Common myeloid progenitor, CD34-positive (primary cell): Measurements from ENCODE around the gene OSCP1. TPM values are rescaled to one million over a fixed set of nuclear protein-coding genes. Genes with fewer than 3 reads are reported as not detected.
"Not testable (repeated sequence)": the region's sequence is repeated elsewhere in the genome, so short reads cannot be mapped to it uniquely, and the experiment has no call there.

Experiments used
- CTCF ChIA-PET: fragments of 350-600 bp; sonication (Branson Sonifier 250); formaldehyde crosslinking; loops from one replicate; lab custom pipeline; 2021; ENCODE audit warnings: antibody characterized with exemption; lab: Charles Lee
- POLR2A ChIA-PET: fragments of 350-600 bp; sonication (Branson Sonifier 250); formaldehyde crosslinking; loops from one replicate; lab custom pipeline; 2021; ENCODE audit warnings: antibody characterized with exemption; lab: Charles Lee
- DNase-seq, 3 donors: peaks; one replicate each; pipeline versions ENCODE4 v3.0.0 to v3.0.0-alpha.2; 2013
- H3K27ac ChIP-seq, 2 experiments: 1 replicate in 1 of 2; 2 replicates in 1 of 2; pipeline ENCODE4 v1.7.0; 2013; ENCODE audit warnings: inconsistent platforms in 2 of 2, low read length in 2 of 2, mild to moderate bottlenecking in 2 of 2, low read depth in 1 of 2, moderate library complexity in 1 of 2; ENCODE audit not compliant: severe bottlenecking in 2 of 2, insufficient read depth in 1 of 2, poor library complexity in 1 of 2
- H3K27me3 ChIP-seq, 5 experiments: replicated peaks in 2 of 5; 1 replicate in 3 of 5; 2 replicates in 2 of 5; pipeline versions ENCODE4 v1.6.1 to v1.7.0; 2013; ENCODE audit warnings: low read length in 4 of 5, mild to moderate bottlenecking in 2 of 5, moderate library complexity in 2 of 5, inconsistent platforms in 1 of 5; ENCODE audit not compliant: insufficient read depth in 5 of 5, control insufficient read depth in 4 of 5
- H3K36me3 ChIP-seq, 4 experiments: 1 replicate in 2 of 4; 2 replicates in 2 of 4; pipeline versions ENCODE4 v1.6.1 to v1.7.0; 2013; ENCODE audit warnings: low read length in 3 of 4, control low read depth in 1 of 4, mild to moderate bottlenecking in 1 of 4; ENCODE audit not compliant: control insufficient read depth in 4 of 4, insufficient read depth in 4 of 4
- H3K4me1 ChIP-seq, 4 experiments: 1 replicate in 3 of 4; 2 replicates in 1 of 4; pipeline versions ENCODE4 v1.6.1 to v1.7.1; 2013; ENCODE audit warnings: low read length in 3 of 4, mild to moderate bottlenecking in 3 of 4, control low read depth in 1 of 4, inconsistent platforms in 1 of 4, moderate library complexity in 1 of 4; ENCODE audit not compliant: control insufficient read depth in 4 of 4, insufficient read depth in 4 of 4; ENCODE audit errors: control extremely low read depth in 1 of 4
- H3K4me3 ChIP-seq, 7 experiments: 1 replicate in 4 of 7; 2 replicates in 3 of 7; pipeline versions ENCODE4 v1.5.1 to v1.7.0; 2013; ENCODE audit warnings: mild to moderate bottlenecking in 7 of 7, low read length in 6 of 7, moderate library complexity in 6 of 7, inconsistent platforms in 2 of 7, low read depth in 2 of 7, control low read depth in 1 of 7; ENCODE audit not compliant: insufficient read depth in 4 of 7, control insufficient read depth in 1 of 7; ENCODE audit errors: extremely low read depth in 1 of 7
- H3K9me3 ChIP-seq, 5 experiments: 1 replicate in 4 of 5; 2 replicates in 1 of 5; pipeline versions ENCODE4 v1.6.1 to v1.7.1; 2013; ENCODE audit warnings: low read length in 4 of 5, mild to moderate bottlenecking in 2 of 5, inconsistent platforms in 1 of 5, low read depth in 1 of 5, moderate library complexity in 1 of 5; ENCODE audit not compliant: control insufficient read depth in 4 of 5, insufficient read depth in 2 of 5; ENCODE audit errors: control extremely low read depth in 1 of 5
- WGBS: methylation state at CpG from one replicate; pipeline ENCODE4 v1.1.5; 2013; ENCODE audit not compliant: insufficient coverage; 5-methylcytosine and 5-hydroxymethylcytosine counted together
- polyA plus RNA-seq: library from polyadenylated mRNA; unstranded; fragments of 120-200 nt; gene quantifications from one replicate; pipeline ENCODE4 v1.2.1, GENCODE V29; 2013

OSCP1 gene
- 3.8 TPM for polyA plus RNA-seq

GRCh38 chr1:36450270-36450918 is at the start of gene OSCP1:
Gene OSCP1 (minus strand): TSS chr1:36450451. CDS start chr1:36450369, 82 bp downstream.
- H3K27ac ChIP-seq, result peak within 1 kb of the TSS; percentile 62 to 82
- peaks cover 0 to 38% (median 24%) of the 10 kb centered on the region in 4 experiments for H3K4me1 ChIP-seq
- peak; percentile 89 to 91 (median 91) for DNase-seq
- POLR2A ChIA-PET, result interaction anchor here (1.1 kb wide), 1 partner anchor 9 kb away, joined by 3 read pairs; no protein-coding TSS in a partner anchor
- H3K27me3 ChIP-seq, result no peaks in the 10 kb centered on the region
- no peaks in the 10 kb centered on the region for H3K9me3 ChIP-seq
- CTCF ChIA-PET, result interaction anchor here (0.8 to 1.7 kb wide), 3 partner anchors 11 to 66 kb away, joined by 3 to 9 read pairs (median 3); partner anchors contain the start of gene LSM10
- H3K4me3 ChIP-seq, result peak within 1 kb of the TSS; percentile 49 to 76 (median 70)
- WGBS, result 1% methylated on average over 47 of the region's 48 CpGs
- peaks cover 2 to 16% (median 11%) of the 10 kb centered on the region in 4 experiments for H3K36me3 ChIP-seq

- Histone ChIP-seq H3K36me3 (no peaks in the 10 kb centered on the region), H3K9me3 (no peaks in the 10 kb centered on the region), H3K27me3 (no peaks in the 10 kb centered on the region), H3K4me3 (no peak overlapping the region), H3K4me1 (peaks cover 0 to 12% (median 10%) of the 10 kb centered on the region in 4 experiments), H3K27ac (no peak overlapping the region)
- ChIA-PET POLR2A (no interaction called here), CTCF (interaction anchor here (3.1 kb wide), 1 partner anchor 19 kb away, joined by 10 read pairs; no protein-coding TSS in a partner anchor)
- no peak for DNase-seq
- no CpG with 5 or more reads among the region's 2 CpGs for WGBS
Observed at GRCh38 chr1:36497207-36497606, 47.0 kb upstream of the OSCP1 start.

- 90% methylated on average over 5 of the region's 5 CpGs for WGBS
- POLR2A ChIA-PET, result no interaction called here
- CTCF ChIA-PET, result interaction anchor here (1.0 to 3.1 kb wide), 2 partner anchors 9 to 21 kb away, joined by 3 to 10 read pairs; no protein-coding TSS in a partner anchor
- Histone ChIP-seq H3K27ac (no peak overlapping the region), H3K9me3 (no peaks in the 10 kb centered on the region), H3K36me3 (no peaks in the 10 kb centered on the region), H3K27me3 (no peaks in the 10 kb centered on the region), H3K4me1 (peaks cover 0 to 19% (median 15%) of the 10 kb centered on the region in 4 experiments), H3K4me3 (no peak overlapping the region)
- DNase-seq, result no peak
Observed at GRCh38 chr1:36494971-36495370, 44.7 kb upstream of the OSCP1 start.

GRCh38 chr1:36493524-36493923 is 43.3 kb upstream of the OSCP1 start:
- Histone ChIP-seq H3K27ac (no peak overlapping the region), H3K4me1 (peaks cover 0 to 27% (median 19%) of the 10 kb centered on the region in 4 experiments), H3K36me3 (no peaks in the 10 kb centered on the region), H3K9me3 (no peaks in the 10 kb centered on the region), H3K4me3 (no peak overlapping the region), H3K27me3 (no peaks in the 10 kb centered on the region)
- ChIA-PET POLR2A (no interaction called here), CTCF (interaction anchor here (1.0 to 2.2 kb wide), 2 partner anchors 14 to 21 kb away, joined by 4 to 8 read pairs; no protein-coding TSS in a partner anchor)
- DNase-seq, result no peak
- WGBS, result 94% methylated on average over 9 of the region's 9 CpGs

GRCh38 chr1:36492491-36492890 is 42.2 kb upstream of the OSCP1 start:
- peak; percentile 67 to 91 (median 84) for DNase-seq
- POLR2A ChIA-PET, result interaction anchor here (0.6 to 1.0 kb wide), 3 partner anchors 10 to 962 kb away, joined by 3 to 6 read pairs (median 3); partner anchors contain the start of genes CSF3R and MRPS15
- Histone ChIP-seq H3K4me1 (peaks cover 0 to 29% (median 20%) of the 10 kb centered on the region in 4 experiments), H3K36me3 (no peaks in the 10 kb centered on the region), H3K9me3 (no peaks in the 10 kb centered on the region), H3K4me3 (peak overlapping the region in 3 of 7 experiments; percentile 0 to 26 (median 0)), H3K27me3 (no peaks in the 10 kb centered on the region), H3K27ac (no peak overlapping the region)
- CTCF ChIA-PET, result interaction anchor here (1.0 to 2.2 kb wide), 5 partner anchors 13 to 28 kb away, joined by 3 to 8 read pairs (median 4); partner anchors contain the start of gene MRPS15
- WGBS, result 10% methylated on average over 7 of the region's 9 CpGs

GRCh38 chr1:36489258-36490051 is 39.2 kb upstream of the OSCP1 start:
- H3K27me3 ChIP-seq, H3K36me3 ChIP-seq, H3K27ac ChIP-seq, H3K4me3 ChIP-seq, DNase-seq, POLR2A ChIA-PET, H3K9me3 ChIP-seq: not testable (repeated sequence)
- CTCF ChIA-PET, result interaction anchor here (0.6 kb wide), 1 partner anchor 173 kb away, joined by 3 read pairs; no protein-coding TSS in a partner anchor
- WGBS, result 60% methylated on average over 3 of the region's 10 CpGs
- H3K4me1 ChIP-seq, result peaks cover 0 to 40% (median 27%) of the 10 kb centered on the region in 4 experiments
